Measurements from ENCODE around the gene PDZD11.
A peak's percentile ranks its signal among the peaks of the same experiment; 100 is the strongest.
"Not testable (repeated sequence)": the region's sequence is repeated elsewhere in the genome, so short reads cannot be mapped to it uniquely, and the experiment has no call there.

Gene PDZD11

GRCh38 chrX:70281951-70282350 is 7.8 kb downstream of the PDZD11 start, which contains the start of gene RAB41:
Gene RAB41 (plus strand): TSS chrX:70282172. CDS start chrX:70282218, 46 bp downstream.
- H3K27ac ChIP-seq, result no peak within 1 kb of the TSS
- DNase-seq (ENCODE audit: low spot score), result no peak
- CTCF ChIA-PET, result no interaction called here
- TF ChIP-seq CTCF (conservative IDR thresholded peaks at IDR 0.05; ENCODE audit: low read depth), result no peak
- POLR2A ChIA-PET (ENCODE audit: low non-redundant PET), result no interaction called here

GRCh38 chrX:70280573-70280972 is 9.2 kb downstream of the PDZD11 start:
- no peak overlapping the region for H3K27ac ChIP-seq
- CTCF ChIA-PET, result no interaction called here
- POLR2A ChIA-PET (ENCODE audit: low non-redundant PET), result interaction anchor here (0.7 kb wide), 1 partner anchor 232 kb away, joined by 4 read pairs; no protein-coding TSS in a partner anchor
- no peak for DNase-seq (ENCODE audit: low spot score)
- TF ChIP-seq CTCF (conservative IDR thresholded peaks at IDR 0.05; ENCODE audit: low read depth), result no peak

GRCh38 chrX:70279081-70279480 is 10.6 kb downstream of the PDZD11 start:
- no peak for DNase-seq (ENCODE audit: low spot score)
- POLR2A ChIA-PET (ENCODE audit: low non-redundant PET), result no interaction called here
- CTCF ChIA-PET, result no interaction called here
- H3K27ac ChIP-seq, result no peak overlapping the region
- no peak for TF ChIP-seq CTCF (conservative IDR thresholded peaks at IDR 0.05; ENCODE audit: low read depth)

GRCh38 chrX:70274029-70274428 is 15.7 kb downstream of the PDZD11 start:
- H3K27ac ChIP-seq; POLR2A ChIA-PET (ENCODE audit: low non-redundant PET); DNase-seq (ENCODE audit: low spot score); CTCF ChIA-PET: not testable (repeated sequence)

GRCh38 chrX:70268034-70268433 is 21.7 kb downstream of the PDZD11 start, which contains the start of gene ARR3:
Gene ARR3 (plus strand): TSS chrX:70268334. CDS start chrX:70269386, 1,052 bp downstream.
- CTCF ChIA-PET, result no interaction called here

GRCh38 chrX:70264784-70265183 is 24.9 kb downstream of the PDZD11 start:
- H3K27ac ChIP-seq, result no peak overlapping the region
- no peak for DNase-seq (ENCODE audit: low spot score)
- no peak for TF ChIP-seq CTCF (conservative IDR thresholded peaks at IDR 0.05; ENCODE audit: low read depth)
- CTCF ChIA-PET, result no interaction called here
- POLR2A ChIA-PET (ENCODE audit: low non-redundant PET), result no interaction called here

More at GRCh38 chrX:70268034-70268433, 21.7 kb downstream of the PDZD11 start, which contains the start of gene ARR3:
- TF ChIP-seq CTCF (conservative IDR thresholded peaks at IDR 0.05; ENCODE audit: low read depth), result no peak
- H3K27ac ChIP-seq, result no peak within 1 kb of the TSS
- POLR2A ChIA-PET (ENCODE audit: low non-redundant PET), result no interaction called here
- DNase-seq (ENCODE audit: low spot score), result no peak

- POLR2A ChIA-PET (ENCODE audit: low non-redundant PET), result no interaction called here
- H3K27ac ChIP-seq, result no peak overlapping the region
- TF ChIP-seq CTCF (conservative IDR thresholded peaks at IDR 0.05; ENCODE audit: low read depth), result peak; percentile 49
- CTCF ChIA-PET, result interaction anchor here (0.6 to 1.6 kb wide), 3 partner anchors 17 to 66 kb away, joined by 3 to 7 read pairs (median 4); no protein-coding TSS in a partner anchor
- peak; percentile 40 for DNase-seq (ENCODE audit: low spot score)
Observed at GRCh38 chrX:70262952-70263567, 26.7 kb downstream of the PDZD11 start.
